ENCODE measurements around the gene ZNF804B.

The ZNF804B gene

GRCh38 chr7:88760136-88760515 is 626 bp downstream of the ZNF804B start (continued):
- TF ChIP-seq ZBTB10 (tag by site-specific recombination; IDR thresholded peaks at IDR 0.05) (no peak), WT1 (tag by site-specific recombination; IDR thresholded peaks at IDR 0.05) (no peak), ZXDB (tag by site-specific recombination; IDR thresholded peaks at IDR 0.05) (no peak), PRDM4 (tag by site-specific recombination; IDR thresholded peaks at IDR 0.05) (no peak), BCL6B (tag by site-specific recombination; IDR thresholded peaks at IDR 0.05) (no peak), ZBTB17 (tag by site-specific recombination; IDR thresholded peaks at IDR 0.05) (no peak)

- POLR2A ChIA-PET: no interaction called here
- no peaks in the 10 kb centered on the region for H3K9me3 ChIP-seq (ENCODE audit: control insufficient read depth, insufficient read depth, low read depth, low read length)
- TF ChIP-seq GLI4 (tag by site-specific recombination; IDR thresholded peaks at IDR 0.05) (no peak), ZNF768 (tag by site-specific recombination; IDR thresholded peaks at IDR 0.05) (no peak), HOXC10 (CRISPR knock-in tag; IDR thresholded peaks at IDR 0.05) (no peak), PATZ1 (tag by site-specific recombination; IDR thresholded peaks at IDR 0.05) (no peak), ZBTB21 (tag by site-specific recombination; IDR thresholded peaks at IDR 0.05) (no peak), SCRT1 (tag by site-specific recombination; IDR thresholded peaks at IDR 0.05; ENCODE audit: borderline replicate concordance) (no peak), ZNF426 (tag by site-specific recombination; IDR thresholded peaks at IDR 0.05) (no peak), ZNF146 (tag by site-specific recombination; IDR thresholded peaks at IDR 0.05) (no peak), ZNF404 (tag by site-specific recombination; IDR thresholded peaks at IDR 0.05) (no peak), ZNF791 (tag by site-specific recombination; IDR thresholded peaks at IDR 0.05) (no peak), ZNF366 (tag by site-specific recombination; conservative IDR thresholded peaks at IDR 0.05) (no peak), KLF1 (tag by site-specific recombination; IDR thresholded peaks at IDR 0.05) (no peak), PRDM2 (tag by site-specific recombination; IDR thresholded peaks at IDR 0.05; ENCODE audit: borderline replicate concordance) (no peak), ZNF155 (tag by site-specific recombination; IDR thresholded peaks at IDR 0.05) (no peak), ZNF704 (tag by site-specific recombination; IDR thresholded peaks at IDR 0.05) (no peak), ZFP41 (tag by site-specific recombination; IDR thresholded peaks at IDR 0.05; ENCODE audit: borderline replicate concordance) (no peak), KLF9 (tag by site-specific recombination; IDR thresholded peaks at IDR 0.05; ENCODE audit: low read depth) (no peak)
These were observed 2.3 kb downstream of the ZNF804B start for GRCh38 chr7:88761779-88762178.

More at GRCh38 chr7:88761779-88762178, 2.3 kb downstream of the ZNF804B start:
- CTCF ChIA-PET: no interaction called here
- Histone ChIP-seq H3K4me3 (ENCODE audit: low read depth, low read length) (no peak overlapping the region), H3K4me1 (ENCODE audit: control insufficient read depth, insufficient read depth, low read length) (no peaks in the 10 kb centered on the region), H3K27ac (ENCODE audit: extremely low read depth, low read depth, low read length) (no peak overlapping the region), H3K36me3 (ENCODE audit: control insufficient read depth in 2 of 2, insufficient read depth in 1 of 2, low read length in 2 of 2) (no peaks in the 10 kb centered on the region)

Data from HEK293 (cell line).